SK-N-SH treated with all-trans-retinoic acid at 6 μM for 48 hours (cell line): ENCODE results near the gene LEPR.

Experiments used
- ATAC-seq: fragments of 200-7000 bp; cut with Tn5 transposase; 3 replicates; pipeline ENCODE4 v1.9.1; 2020; ENCODE audit warnings: mild to moderate bottlenecking, moderate library complexity
- ARNTL ChIP-seq: fragments of 450-650 bp; formaldehyde crosslinking; IDR thresholded peaks from 2 replicates; pipeline ENCODE4 v1.5.0; 2020; ENCODE audit warnings: low read depth, mild to moderate bottlenecking, moderate library complexity, borderline replicate concordance
- CREB5 ChIP-seq: fragments of 250-450 bp; sonication (Bioruptor Pico); IDR thresholded peaks from 2 replicates; pipeline ENCODE4 v1.5.1; 2020; ENCODE audit warnings: low read depth, mild to moderate bottlenecking, moderate library complexity
- CSDC2 ChIP-seq: fragments of 250-450 bp; sonication (Bioruptor Pico); IDR thresholded peaks from 2 replicates; pipeline ENCODE4 v1.5.0; 2020; ENCODE audit warnings: mild to moderate bottlenecking, moderate library complexity
- CSRNP3 ChIP-seq: fragments of 250-450 bp; sonication (Bioruptor Pico); IDR thresholded peaks from 2 replicates; pipeline ENCODE4 v1.5.1; 2021; ENCODE audit warnings: mild to moderate bottlenecking, moderate library complexity
- GLIS3 ChIP-seq: fragments of 250-450 bp; sonication (Bioruptor Pico); IDR thresholded peaks from 2 replicates; pipeline ENCODE4 v1.5.0; 2020; ENCODE audit warnings: mild to moderate bottlenecking, moderate library complexity
- ISL1 ChIP-seq: fragments of 250-450 bp; sonication (Bioruptor Pico); IDR thresholded peaks from 2 replicates; pipeline ENCODE4 v2.1.2; 2022; ENCODE audit warnings: mild to moderate bottlenecking, moderate library complexity
- PATZ1 ChIP-seq: fragments of 250-450 bp; sonication (Bioruptor Pico); IDR thresholded peaks from 2 replicates; pipeline ENCODE4 v1.8.0; 2020; ENCODE audit warnings: mild to moderate bottlenecking, moderate library complexity, borderline replicate concordance
- POU6F1 ChIP-seq: fragments of 250-450 bp; sonication (Bioruptor Pico); IDR thresholded peaks from 2 replicates; pipeline ENCODE4 v1.8.0; 2021; ENCODE audit warnings: low read depth, mild to moderate bottlenecking, moderate library complexity, borderline replicate concordance
- PPARA ChIP-seq: fragments of 250-450 bp; sonication (Bioruptor Pico); IDR thresholded peaks from 2 replicates; pipeline ENCODE4 v1.5.0; 2020; ENCODE audit warnings: mild to moderate bottlenecking, borderline replicate concordance
- RARB ChIP-seq: fragments of 250-450 bp; sonication (Bioruptor Pico); IDR thresholded peaks from 2 replicates; pipeline ENCODE4 v1.8.0; 2021; ENCODE audit warnings: mild to moderate bottlenecking, moderate library complexity
- TOX ChIP-seq: fragments of 250-450 bp; sonication (Bioruptor Pico); IDR thresholded peaks from 2 replicates; pipeline ENCODE4 v1.8.0; 2021; ENCODE audit warnings: mild to moderate bottlenecking, moderate library complexity, borderline replicate concordance
- TSHZ2 ChIP-seq: fragments of 250-450 bp; sonication (Bioruptor Pico); IDR thresholded peaks from 2 replicates; pipeline ENCODE4 v1.5.0; 2020; ENCODE audit warnings: mild to moderate bottlenecking, moderate library complexity
- ZNF565 ChIP-seq: fragments of 450-650 bp; formaldehyde crosslinking; conservative IDR thresholded peaks from 2 replicates; pipeline ENCODE4 v1.5.0; 2020; ENCODE audit warnings: low read depth, mild to moderate bottlenecking, moderate library complexity
- ZNF8 ChIP-seq: fragments of 450-650 bp; formaldehyde crosslinking; IDR thresholded peaks from 2 replicates; pipeline ENCODE4 v1.5.0; 2020; ENCODE audit warnings: mild to moderate bottlenecking, moderate library complexity

LEPR gene

GRCh38 chr1:65387821-65388220, 32.6 kb upstream of the LEPR start:
- TF ChIP-seq ARNTL (CRISPR knock-in tag), result no peak
- no peak for TF ChIP-seq CSRNP3 (CRISPR knock-in tag)
- no peak for TF ChIP-seq PATZ1 (CRISPR knock-in tag)
- no peak for TF ChIP-seq ISL1
- TF ChIP-seq TOX (CRISPR knock-in tag), result no peak
- TF ChIP-seq POU6F1 (CRISPR knock-in tag), result no peak
- no peak for TF ChIP-seq GLIS3
- TF ChIP-seq TSHZ2 (CRISPR knock-in tag), result no peak
- no peak for TF ChIP-seq ZNF8
- TF ChIP-seq CREB5 (CRISPR knock-in tag), result no peak
- ATAC-seq, result no peak

GRCh38 chr1:65388908-65389695, 31.4 kb upstream of the LEPR start:
- no peak for TF ChIP-seq CSRNP3 (CRISPR knock-in tag)
- ATAC-seq, result no peak

GRCh38 chr1:65392497-65392896, 28.0 kb upstream of the LEPR start:
- ATAC-seq, result no peak
- TF ChIP-seq PPARA (CRISPR knock-in tag) (no peak), ISL1 (no peak), TOX (CRISPR knock-in tag) (no peak), CSDC2 (CRISPR knock-in tag) (no peak), TSHZ2 (CRISPR knock-in tag) (no peak), ZNF565 (CRISPR knock-in tag) (no peak), ZNF8 (no peak), RARB (no peak), CSRNP3 (CRISPR knock-in tag) (no peak)
